Epithelial cell of esophagus (primary cell): ENCODE data around the gene SARS1.

Source experiments
- DNase-seq: peaks from one replicate; pipeline ENCODE4 v3.0.0; 2010; ENCODE audit warnings: low read depth
- H3K4me3 ChIP-seq: 2 replicates; pipeline ENCODE4 v1.5.1; 2011; ENCODE audit warnings: mild to moderate bottlenecking, low read length, control low read depth
- TF ChIP-seq, protein P1 (sequence below): IDR thresholded peaks from 2 replicates; pipeline ENCODE4 v1.5.1; 2011; ENCODE audit warnings: low read depth, mild to moderate bottlenecking, low read length, control low read depth, inconsistent platforms; ENCODE audit not compliant: insufficient read depth; ENCODE audit errors: missing control alignments

Gene SARS1

DNA sequence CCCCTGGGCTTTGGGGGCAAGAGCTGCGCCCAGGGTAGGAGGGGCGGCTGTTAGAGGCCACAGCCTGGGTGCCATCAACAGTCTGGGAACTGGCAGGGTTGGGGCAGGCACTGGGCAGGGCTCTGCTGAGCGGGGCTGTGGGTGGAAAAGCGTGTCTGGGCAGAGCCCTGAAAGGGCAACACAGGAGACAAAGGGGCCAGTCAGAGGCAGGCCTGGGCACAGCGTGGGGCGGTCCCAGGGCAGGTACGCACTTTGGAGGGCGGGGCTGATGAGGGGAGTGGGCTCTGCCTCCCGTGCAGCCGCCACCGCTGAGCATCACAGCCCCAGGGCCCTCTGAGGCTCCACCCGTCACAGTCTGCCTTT lies 49.5 kb downstream of the SARS1 start:
- no peak overlapping the region for H3K4me3 ChIP-seq
- DNase-seq, result peak; percentile 98

GRCh38 chr1:109263597-109264378 lies 50.1 kb downstream of the SARS1 start:
- TF ChIP-seq, protein P1, sequence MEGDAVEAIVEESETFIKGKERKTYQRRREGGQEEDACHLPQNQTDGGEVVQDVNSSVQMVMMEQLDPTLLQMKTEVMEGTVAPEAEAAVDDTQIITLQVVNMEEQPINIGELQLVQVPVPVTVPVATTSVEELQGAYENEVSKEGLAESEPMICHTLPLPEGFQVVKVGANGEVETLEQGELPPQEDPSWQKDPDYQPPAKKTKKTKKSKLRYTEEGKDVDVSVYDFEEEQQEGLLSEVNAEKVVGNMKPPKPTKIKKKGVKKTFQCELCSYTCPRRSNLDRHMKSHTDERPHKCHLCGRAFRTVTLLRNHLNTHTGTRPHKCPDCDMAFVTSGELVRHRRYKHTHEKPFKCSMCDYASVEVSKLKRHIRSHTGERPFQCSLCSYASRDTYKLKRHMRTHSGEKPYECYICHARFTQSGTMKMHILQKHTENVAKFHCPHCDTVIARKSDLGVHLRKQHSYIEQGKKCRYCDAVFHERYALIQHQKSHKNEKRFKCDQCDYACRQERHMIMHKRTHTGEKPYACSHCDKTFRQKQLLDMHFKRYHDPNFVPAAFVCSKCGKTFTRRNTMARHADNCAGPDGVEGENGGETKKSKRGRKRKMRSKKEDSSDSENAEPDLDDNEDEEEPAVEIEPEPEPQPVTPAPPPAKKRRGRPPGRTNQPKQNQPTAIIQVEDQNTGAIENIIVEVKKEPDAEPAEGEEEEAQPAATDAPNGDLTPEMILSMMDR, result peak; percentile 94
- H3K4me3 ChIP-seq, result no peak overlapping the region
- DNase-seq, result no peak

More for the DNA sequence above, 49.5 kb downstream of the SARS1 start:
- TF ChIP-seq, protein P1, result no peak

- TF ChIP-seq, protein P1, result no peak
- H3K4me3 ChIP-seq, result no peak overlapping the region
- DNase-seq, result no peak
These were observed 50.6 kb downstream of the SARS1 start for GRCh38 chr1:109264379-109264755.

DNA sequence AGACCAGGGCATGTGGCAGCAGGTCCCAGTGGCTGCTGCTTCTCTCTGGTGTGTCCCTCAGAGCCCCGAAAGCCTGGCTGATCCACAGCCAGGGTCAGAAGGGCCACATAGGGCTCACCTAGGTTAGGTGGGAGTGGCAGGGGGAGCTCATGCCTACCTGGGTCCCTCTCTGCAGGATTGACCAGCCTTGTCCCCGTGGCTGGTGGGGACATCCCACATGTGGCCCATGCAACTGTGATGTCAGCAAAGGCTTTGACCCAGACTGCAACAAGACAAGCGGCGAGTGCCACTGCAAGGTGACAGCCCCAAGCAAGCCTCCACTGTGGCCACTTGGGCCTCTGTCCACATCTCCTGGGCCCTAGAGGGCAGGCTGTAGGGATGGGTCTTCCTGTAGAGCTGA lies 51.3 kb downstream of the SARS1 start:
- DNase-seq, result no peak
- TF ChIP-seq, protein P1, result no peak
- H3K4me3 ChIP-seq, result no peak overlapping the region

DNA sequence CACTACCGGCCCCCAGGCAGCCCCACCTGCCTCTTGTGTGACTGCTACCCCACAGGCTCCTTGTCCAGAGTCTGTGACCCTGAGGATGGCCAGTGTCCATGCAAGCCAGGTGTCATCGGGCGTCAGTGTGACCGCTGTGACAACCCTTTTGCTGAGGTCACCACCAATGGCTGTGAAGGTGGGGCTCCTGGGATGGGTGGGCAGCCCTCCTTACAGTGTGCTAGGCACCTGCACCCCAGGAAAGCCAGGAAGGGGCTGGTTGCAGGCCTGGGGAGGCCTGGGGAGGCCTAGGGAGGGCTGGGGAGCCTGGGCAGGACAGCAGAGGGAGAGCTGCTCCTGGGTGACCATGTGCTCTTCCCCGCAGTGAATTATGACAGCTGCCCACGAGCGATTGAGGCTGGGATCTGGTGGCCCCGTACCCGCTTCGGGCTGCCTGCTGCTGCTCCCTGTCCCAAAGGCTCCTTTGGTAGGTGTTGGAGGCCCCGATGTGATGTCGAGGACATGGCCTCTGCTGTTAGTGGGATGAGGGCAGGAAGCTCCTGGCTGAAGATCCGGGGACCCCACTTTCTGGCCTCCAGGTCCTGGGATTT lies 52.1 kb downstream of the SARS1 start:
- H3K4me3 ChIP-seq, result no peak overlapping the region
- TF ChIP-seq, protein P1, result no peak
- no peak for DNase-seq

DNA sequence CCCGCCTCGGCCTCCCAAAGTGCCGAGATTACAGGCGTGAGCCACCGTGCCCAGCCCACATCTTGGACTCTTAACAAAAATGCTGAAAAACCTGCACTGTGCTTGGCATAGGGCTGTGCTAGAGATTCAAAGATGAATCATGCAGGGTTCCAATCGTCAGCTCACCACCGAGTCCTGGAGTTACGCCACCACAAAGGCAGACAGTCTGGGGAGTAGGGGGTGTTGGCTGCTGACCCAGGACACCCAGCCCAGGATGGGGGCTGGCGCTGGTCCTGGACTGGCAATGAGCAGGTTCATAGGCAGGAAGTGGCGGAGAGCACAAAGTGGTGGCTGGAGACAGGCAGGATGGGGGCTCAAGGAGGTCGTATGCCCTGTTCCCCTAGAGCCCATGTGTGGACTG lies 53.2 kb downstream of the SARS1 start:
- peak; percentile 92 for DNase-seq
- TF ChIP-seq, protein P1, result no peak

More for the DNA sequence above, 53.2 kb downstream of the SARS1 start:
- no peak overlapping the region for H3K4me3 ChIP-seq
